GM23338 (cell line): ENCODE results near the gene CACNA1D. TPM values are rescaled to one million over a fixed set of nuclear protein-coding genes. Genes with fewer than 3 reads are reported as not detected.

Experiments
- ATAC-seq: fragments of 200-7000 bp; cut with Tn5 transposase; 3 replicates; pipeline ENCODE4 v1.9.1; 2020
- DNase-seq: peaks from one replicate; pipeline ENCODE4 v3.0.0-alpha.2; 2015; ENCODE audit warnings: low spot score
- H2AFZ ChIP-seq: fragments of 200-600 bp; sonication (generic); 2 replicates; pipeline ENCODE4 v1.8.0; 2016; ENCODE audit warnings: antibody characterized with exemption, mild to moderate bottlenecking, moderate library complexity
- H3F3A ChIP-seq: fragments of 200-600 bp; sonication (generic); replicated peaks from 2 replicates; pipeline ENCODE4 v1.8.0; 2017; ENCODE audit warnings: antibody characterized with exemption, mixed run types, low read depth
- H3K27ac ChIP-seq: fragments of 200-600 bp; sonication (generic); 2 replicates; pipeline ENCODE4 v1.6.1; 2016; ENCODE audit warnings: low read depth
- H3K27me3 ChIP-seq: fragments of 200-600 bp; sonication (generic); 2 replicates; pipeline ENCODE4 v1.8.0; 2016; ENCODE audit warnings: mild to moderate bottlenecking, mixed run types, moderate library complexity; ENCODE audit not compliant: insufficient read depth
- H3K36me3 ChIP-seq: fragments of 200-600 bp; sonication (generic); 2 replicates; pipeline ENCODE4 v1.8.0; 2016; ENCODE audit warnings: mild to moderate bottlenecking; ENCODE audit not compliant: insufficient read depth
- H3K4me1 ChIP-seq: fragments of 200-600 bp; sonication (generic); 2 replicates; pipeline ENCODE4 v1.8.0; 2016; ENCODE audit warnings: mild to moderate bottlenecking, moderate library complexity; ENCODE audit not compliant: insufficient read depth
- H3K4me2 ChIP-seq: fragments of 200-600 bp; sonication (generic); 2 replicates; pipeline ENCODE4 v1.7.1; 2017; ENCODE audit warnings: mixed run types
- H3K4me3 ChIP-seq: fragments of 200-600 bp; sonication (generic); 2 replicates; pipeline ENCODE4 v1.6.1; 2016; ENCODE audit warnings: mixed run types
- H3K79me2 ChIP-seq: fragments of 200-600 bp; sonication (generic); replicated peaks from 2 replicates; pipeline ENCODE4 v1.8.0; 2017; ENCODE audit warnings: mild to moderate bottlenecking; ENCODE audit not compliant: insufficient read depth
- H3K9me2 ChIP-seq: fragments of 200-600 bp; sonication (generic); 2 replicates; pipeline ENCODE4 v1.8.0; 2017; ENCODE audit not compliant: insufficient read depth
- H4K20me1 ChIP-seq: fragments of 200-600 bp; sonication (generic); replicated peaks from 2 replicates; pipeline ENCODE4 v1.8.0; 2017; ENCODE audit warnings: mild to moderate bottlenecking; ENCODE audit not compliant: insufficient read depth
- H3K27ac Mint-ChIP-seq: 2 replicates; pipeline ENCODE4 v1.8.0; 2020; ENCODE audit warnings: inconsistent platforms, mild to moderate bottlenecking, moderate library complexity, mixed read lengths
- H3K27me3 Mint-ChIP-seq: 3 replicates; pipeline ENCODE4 v1.8.0; 2022; ENCODE audit warnings: low read depth, mild to moderate bottlenecking, moderate library complexity, mixed read lengths, inconsistent platforms; ENCODE audit not compliant: insufficient read depth, poor library complexity
- H3K36me3 Mint-ChIP-seq: 3 replicates; pipeline ENCODE4 v1.8.0; 2021; ENCODE audit warnings: low read depth, mild to moderate bottlenecking, inconsistent platforms, moderate library complexity, mixed read lengths
- H3K4me1 Mint-ChIP-seq: 3 replicates; pipeline ENCODE4 v1.8.0; 2020; ENCODE audit warnings: mild to moderate bottlenecking, inconsistent platforms, mixed read lengths
- H3K4me3 Mint-ChIP-seq: 3 replicates; pipeline ENCODE4 v1.8.0; 2021; ENCODE audit warnings: moderate library complexity, mild to moderate bottlenecking, inconsistent platforms, mixed read lengths
- H3K9me3 Mint-ChIP-seq: 3 replicates; pipeline ENCODE4 v1.8.0; 2020; ENCODE audit warnings: moderate library complexity, mild to moderate bottlenecking, inconsistent platforms, mixed read lengths
- CREB1 ChIP-seq: fragments of 250-450 bp; sonication (Bioruptor Pico); IDR thresholded peaks from 2 replicates; pipeline ENCODE4 v1.5.0; 2020; ENCODE audit warnings: low read depth, mild to moderate bottlenecking, moderate library complexity
- CTCF ChIP-seq, 2 experiments: fragments of 200-600 bp in 1 of 2; sonication (generic) in 1 of 2; conservative IDR thresholded peaks; 2 replicates each; pipeline versions ENCODE4 v1.5.1 to v1.6.1; 2016 to 2017; ENCODE audit warnings: antibody characterized with exemption in 2 of 2, low read depth in 2 of 2, mild to moderate bottlenecking in 2 of 2, moderate library complexity in 1 of 2
- ETS1 ChIP-seq: IDR thresholded peaks from 2 replicates; pipeline ENCODE4 v1.6.1; 2016; ENCODE audit warnings: antibody characterized with exemption
- EZH2 ChIP-seq: fragments of 200-600 bp; sonication (generic); IDR thresholded peaks from one replicate; pipeline ENCODE4 v1.8.0; 2017; ENCODE audit warnings: antibody characterized with exemption, mild to moderate bottlenecking, low read depth; ENCODE audit not compliant: unreplicated experiment
- EZH2phosphoT487 ChIP-seq: fragments of 200-600 bp; sonication (generic); IDR thresholded peaks from one replicate; pipeline ENCODE4 v1.8.1; 2018; ENCODE audit warnings: antibody characterized with exemption; ENCODE audit not compliant: unreplicated experiment
- JUNB ChIP-seq: IDR thresholded peaks from one replicate; pipeline ENCODE4 v1.6.1; 2016; ENCODE audit warnings: antibody characterized with exemption; ENCODE audit not compliant: unreplicated experiment
- NANOG ChIP-seq: IDR thresholded peaks from 2 replicates; pipeline ENCODE4 v1.6.1; 2016; ENCODE audit warnings: antibody characterized with exemption, borderline replicate concordance
- POLR2AphosphoS5 ChIP-seq: IDR thresholded peaks from 2 replicates; pipeline ENCODE4 v1.6.1; 2016; ENCODE audit warnings: antibody characterized with exemption, low read depth
- REST ChIP-seq: IDR thresholded peaks from one replicate; pipeline ENCODE4 v1.6.1; 2018; ENCODE audit warnings: antibody characterized with exemption; ENCODE audit not compliant: unreplicated experiment
- STAT1 ChIP-seq: IDR thresholded peaks from one replicate; pipeline ENCODE4 v1.6.1; 2016; ENCODE audit warnings: antibody characterized with exemption; ENCODE audit not compliant: unreplicated experiment
- ZNF114 ChIP-seq: fragments of 250-450 bp; sonication (Bioruptor Pico); IDR thresholded peaks from 2 replicates; pipeline ENCODE4 v1.5.0; 2020; ENCODE audit warnings: mild to moderate bottlenecking, moderate library complexity
- ZNF331 ChIP-seq: fragments of 250-450 bp; sonication (Bioruptor Pico); IDR thresholded peaks from 2 replicates; pipeline ENCODE4 v1.5.0; 2020; ENCODE audit warnings: low read depth, mild to moderate bottlenecking, moderate library complexity
- ZNF462 ChIP-seq: fragments of 250-450 bp; sonication (Bioruptor Pico); IDR thresholded peaks from 2 replicates; pipeline ENCODE4 v1.5.0; 2020; ENCODE audit warnings: mild to moderate bottlenecking, moderate library complexity
- polyA plus RNA-seq: library from polyadenylated mRNA; unstranded; fragments of >200 nt; fragmentation: Nextera tagmentation; extraction: Ambion mirVana; gene quantifications from 2 replicates; pipeline ENCODE4 v1.2.1, GENCODE V29; 2016
- total RNA-seq: library from RNA; depleted of rRNA; stranded (reverse); fragments of >200 nt; shearing (Covaris generic); gene quantifications from 2 replicates; pipeline ENCODE4 v1.2.3, GENCODE V29; 2014

Gene CACNA1D
- total and polyA plus RNA-seq, 2 experiments from 2014 or later: 1.7 to 1.8 TPM

GRCh38 chr3:53694666-53695323 lies 200.4 kb downstream of the CACNA1D start:
- Mint-ChIP-seq H3K36me3 (no peaks in the 10 kb centered on the region), H3K4me1 (no peaks in the 10 kb centered on the region; the same call in 2 of the 3 replicates), H3K27ac (no peak overlapping the region), H3K27me3 (peaks cover 2% of the 10 kb centered on the region), H3K9me3 (no peaks in the 10 kb centered on the region), H3K4me3 (no peak overlapping the region)
- Histone ChIP-seq H2AFZ (0 out of 2 replicates have a peak overlapping the region, but pooled peaks have one; percentile 18), H4K20me1 (no peaks in the 10 kb centered on the region), H3K9me2 (no peaks in the 10 kb centered on the region), H3K27ac (no peak overlapping the region), H3K36me3 (no peaks in the 10 kb centered on the region), H3K79me2 (no peaks in the 10 kb centered on the region), H3K27me3 (no peaks in the 10 kb centered on the region), H3K4me3 (no peak overlapping the region), H3K4me2 (no peak overlapping the region), H3K4me1 (no peaks in the 10 kb centered on the region), H3F3A (no peaks in the 10 kb centered on the region)
- no peak for ATAC-seq
- TF ChIP-seq JUNB: no peak
- no peak for TF ChIP-seq EZH2
- TF ChIP-seq STAT1: no peak
- TF ChIP-seq ZNF114 (CRISPR knock-in tag): no peak
- TF ChIP-seq EZH2phosphoT487: no peak
- no peak for TF ChIP-seq NANOG
- TF ChIP-seq POLR2AphosphoS5: no peak
- no peak for TF ChIP-seq REST
- no peak for TF ChIP-seq ZNF331 (CRISPR knock-in tag)
- no peak for TF ChIP-seq CREB1
- TF ChIP-seq ETS1: no peak
- TF ChIP-seq ZNF462 (CRISPR knock-in tag): no peak
- TF ChIP-seq CTCF (conservative IDR thresholded peaks at IDR 0.05; ENCODE audit: low read depth in 2 of 2): no peak
- DNase-seq: no peak
